Trophoblast cell (in vitro differentiated cells and primary cell): ENCODE data around the gene TTC24.

Experiments
- DNase-seq, 2 donors: peaks; one replicate each; pipeline ENCODE4 v3.0.0-alpha.2; 2016
- H2AFZ ChIP-seq: 2 replicates; pipeline ENCODE4 v1.6.1; 2013; ENCODE audit warnings: low read length, moderate library complexity, mild to moderate bottlenecking; ENCODE audit not compliant: insufficient read depth, poor library complexity
- H2AK5ac ChIP-seq: 2 replicates; pipeline ENCODE4 v1.6.1; 2013; ENCODE audit warnings: mild to moderate bottlenecking, low read length
- H2BK120ac ChIP-seq: 2 replicates; pipeline ENCODE4 v1.6.1; 2013; ENCODE audit warnings: low read length, mild to moderate bottlenecking, moderate library complexity; ENCODE audit not compliant: insufficient read depth, poor library complexity
- H2BK12ac ChIP-seq: 2 replicates; pipeline ENCODE4 v1.6.1; 2013; ENCODE audit warnings: mild to moderate bottlenecking, low read length, moderate library complexity
- H2BK5ac ChIP-seq: 2 replicates; pipeline ENCODE4 v1.6.1; 2013; ENCODE audit warnings: low read length, low read depth, moderate library complexity, mild to moderate bottlenecking; ENCODE audit not compliant: poor library complexity
- H3K14ac ChIP-seq: 2 replicates; pipeline ENCODE4 v1.6.1; 2013; ENCODE audit warnings: mild to moderate bottlenecking, low read length
- H3K18ac ChIP-seq: 2 replicates; pipeline ENCODE4 v1.6.1; 2013; ENCODE audit warnings: mild to moderate bottlenecking, low read length
- H3K23ac ChIP-seq: 2 replicates; pipeline ENCODE4 v1.6.1; 2013; ENCODE audit warnings: low read length
- H3K27ac ChIP-seq: 2 replicates; pipeline ENCODE4 v1.5.1; 2013; ENCODE audit warnings: low read depth, mild to moderate bottlenecking, inconsistent platforms, low read length, moderate library complexity
- H3K27me3 ChIP-seq: 2 replicates; pipeline ENCODE4 v1.6.1; 2013; ENCODE audit warnings: inconsistent platforms, mild to moderate bottlenecking, low read length, moderate library complexity; ENCODE audit not compliant: insufficient read depth
- H3K36me3 ChIP-seq, 2 experiments: 1 replicate in 1 of 2; 2 replicates in 1 of 2; pipeline ENCODE4 v1.6.1; 2013; ENCODE audit warnings: low read length in 2 of 2, mild to moderate bottlenecking in 2 of 2, moderate library complexity in 1 of 2; ENCODE audit not compliant: insufficient read depth in 2 of 2, control insufficient read depth in 1 of 2
- H3K4ac ChIP-seq: 2 replicates; pipeline ENCODE4 v1.6.1; 2013; ENCODE audit warnings: low read depth, mild to moderate bottlenecking, low read length, moderate library complexity
- H3K4me1 ChIP-seq, 2 experiments: 1 replicate in 1 of 2; 2 replicates in 1 of 2; pipeline ENCODE4 v1.6.1; 2013; ENCODE audit warnings: low read length in 2 of 2, mild to moderate bottlenecking in 2 of 2, moderate library complexity in 1 of 2; ENCODE audit not compliant: insufficient read depth in 2 of 2, control insufficient read depth in 1 of 2
- H3K4me2 ChIP-seq: 2 replicates; pipeline ENCODE4 v1.6.1; 2013; ENCODE audit warnings: inconsistent platforms, mild to moderate bottlenecking, low read length, moderate library complexity
- H3K4me3 ChIP-seq: 2 replicates; pipeline ENCODE4 v1.5.1; 2013; ENCODE audit warnings: mild to moderate bottlenecking, low read depth, low read length, inconsistent platforms
- H3K79me1 ChIP-seq: one replicate; pipeline ENCODE4 v1.6.1; 2013; ENCODE audit warnings: low read length
- H3K79me2 ChIP-seq: 2 replicates; pipeline ENCODE4 v1.6.1; 2013; ENCODE audit warnings: low read length, mild to moderate bottlenecking; ENCODE audit not compliant: control insufficient read depth, insufficient read depth, poor library complexity
- H3K9ac ChIP-seq: 2 replicates; pipeline ENCODE4 v1.6.1; 2013; ENCODE audit warnings: mild to moderate bottlenecking, low read length
- H3K9me3 ChIP-seq: 2 replicates; pipeline ENCODE4 v1.6.1; 2013; ENCODE audit warnings: low read depth, mild to moderate bottlenecking, control low read depth, inconsistent platforms, low read length; ENCODE audit not compliant: insufficient read depth
- H4K12ac ChIP-seq: 2 replicates; pipeline ENCODE4 v1.6.1; 2013; ENCODE audit warnings: low read depth, mild to moderate bottlenecking, low read length, moderate library complexity
- H4K8ac ChIP-seq: 2 replicates; pipeline ENCODE4 v1.6.1; 2013; ENCODE audit warnings: low read depth, mild to moderate bottlenecking, low read length, moderate library complexity
- H4K91ac ChIP-seq: one replicate; pipeline ENCODE4 v1.6.1; 2013; ENCODE audit warnings: low read depth, mild to moderate bottlenecking, low read length, moderate library complexity
- WGBS: extraction: QIAGEN DNeasy Blood & Tissue Kit; methylation state at CpG from one replicate; pipeline ENCODE4 v1.1.7; 2013; ENCODE audit warnings: missing lambda C conversion rate; ENCODE audit not compliant: insufficient read length, insufficient coverage; ENCODE audit errors: extremely low coverage; 5-methylcytosine and 5-hydroxymethylcytosine counted together

The TTC24 gene

DNA sequence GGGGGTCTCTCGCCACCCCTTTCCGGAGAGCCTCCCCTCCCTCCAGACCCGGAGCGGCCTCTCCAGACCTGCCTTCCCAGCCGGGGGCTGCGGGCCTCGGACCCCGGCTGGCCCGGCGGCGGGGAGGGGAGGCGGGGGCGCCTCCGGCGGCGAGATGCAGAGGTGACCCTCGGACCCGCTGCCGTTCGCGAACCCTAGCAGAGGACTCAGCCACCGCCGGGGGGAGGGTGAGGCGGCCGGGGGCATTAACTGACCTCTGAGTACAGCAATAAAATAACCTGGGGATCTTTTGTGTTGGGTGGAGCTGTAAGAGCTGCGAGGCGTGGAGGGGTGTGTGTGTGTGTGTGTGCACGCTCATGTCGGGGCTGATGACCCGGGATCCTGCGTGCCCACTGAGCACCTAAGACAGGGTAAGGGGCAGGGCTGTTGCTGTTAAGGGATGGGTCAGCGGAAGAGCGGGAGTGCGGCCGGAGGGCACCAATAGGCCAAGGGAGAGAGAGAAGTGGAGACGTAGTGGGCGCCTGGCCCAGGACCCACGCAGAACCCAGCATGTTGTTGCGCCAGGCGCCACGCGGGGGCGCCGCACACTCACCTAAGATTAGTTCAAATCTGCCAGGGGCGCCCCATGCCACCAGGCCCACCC, 46.0 kb downstream of the TTC24 start:
- Histone ChIP-seq H3K4me1 (peaks cover 4 to 5% of the 10 kb centered on the region in 2 experiments), H3K4me2 (peak overlapping the region; percentile 51), H4K91ac (no peak overlapping the region), H2BK5ac (no peak overlapping the region), H3K27me3 (peaks cover 30% of the 10 kb centered on the region), H3K4ac (no peak overlapping the region), H2BK12ac (no peak overlapping the region), H3K79me1 (no peaks in the 10 kb centered on the region), H3K79me2 (no peaks in the 10 kb centered on the region), H3K18ac (no peak overlapping the region), H2BK120ac (no peak overlapping the region), H4K12ac (no peak overlapping the region), H4K8ac (no peak overlapping the region), H3K9me3 (peaks cover 5% of the 10 kb centered on the region), H3K36me3 (no peaks in the 10 kb centered on the region), H2AK5ac (no peak overlapping the region), H2AFZ (no peak overlapping the region), H3K4me3 (no peak overlapping the region), H3K27ac (no peak overlapping the region), H3K9ac (no peak overlapping the region), H3K14ac (no peak overlapping the region), H3K23ac (no peak overlapping the region)
- peak; percentile 43 to 69 for DNase-seq
- no CpG with 5 or more reads among the region's 45 CpGs for WGBS

DNA sequence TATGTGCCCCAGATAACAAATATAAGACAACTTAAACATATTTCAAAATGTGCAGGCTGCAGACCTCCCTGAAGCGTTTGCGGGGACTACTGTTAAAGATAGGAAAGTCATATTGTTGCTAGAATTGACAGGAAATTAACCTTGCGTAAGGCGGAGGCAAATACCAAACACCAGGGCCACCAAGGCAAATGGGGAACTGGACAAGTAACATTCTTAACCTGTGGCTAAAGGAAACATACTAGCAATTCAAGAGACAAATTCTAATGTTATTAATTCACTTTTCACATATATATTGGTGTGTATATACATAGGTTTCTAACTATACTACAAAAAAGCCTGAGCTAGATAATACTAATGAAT, 46.5 kb downstream of the TTC24 start:
- H3K79me2 ChIP-seq: no peaks in the 10 kb centered on the region
- no peaks in the 10 kb centered on the region for H3K36me3 ChIP-seq
- H3K9ac ChIP-seq: no peak overlapping the region
- no peak overlapping the region for H2BK120ac ChIP-seq
- H3K27me3 ChIP-seq: peaks cover 30% of the 10 kb centered on the region
- no peak overlapping the region for H2AFZ ChIP-seq
- no peak overlapping the region for H2BK12ac ChIP-seq
- no peak overlapping the region for H4K8ac ChIP-seq
- no peak overlapping the region for H3K14ac ChIP-seq
- no peak overlapping the region for H2BK5ac ChIP-seq
- H3K18ac ChIP-seq: no peak overlapping the region
- H2AK5ac ChIP-seq: no peak overlapping the region
- H3K4me2 ChIP-seq: no peak overlapping the region
- no peak overlapping the region for H3K27ac ChIP-seq
- peak; percentile 27 to 68 for DNase-seq
- H3K4ac ChIP-seq: no peak overlapping the region
- H4K91ac ChIP-seq: no peak overlapping the region
- peaks cover 5% of the 10 kb centered on the region for H3K9me3 ChIP-seq
- H3K79me1 ChIP-seq: no peaks in the 10 kb centered on the region
- H4K12ac ChIP-seq: no peak overlapping the region
- WGBS: no CpG with 5 or more reads among the region's 4 CpGs
- H3K4me3 ChIP-seq: no peak overlapping the region
- H3K4me1 ChIP-seq: peaks cover 4 to 5% of the 10 kb centered on the region in 2 experiments
- H3K23ac ChIP-seq: no peak overlapping the region

GRCh38 chr1:156627313-156627880, 47.9 kb downstream of the TTC24 start:
- Histone ChIP-seq H4K8ac (no peak overlapping the region), H3K4me3 (no peak overlapping the region), H3K9ac (no peak overlapping the region), H3K27me3 (peaks cover 29% of the 10 kb centered on the region), H3K36me3 (no peaks in the 10 kb centered on the region), H3K27ac (no peak overlapping the region), H3K4me1 (peaks cover 4 to 5% of the 10 kb centered on the region in 2 experiments), H2BK12ac (no peak overlapping the region), H3K79me2 (no peaks in the 10 kb centered on the region), H4K12ac (no peak overlapping the region), H3K4me2 (no peak overlapping the region), H3K79me1 (no peaks in the 10 kb centered on the region), H2AFZ (no peak overlapping the region), H2BK120ac (no peak overlapping the region), H3K18ac (no peak overlapping the region), H3K9me3 (peaks cover 5% of the 10 kb centered on the region), H3K23ac (no peak overlapping the region), H3K14ac (no peak overlapping the region), H3K4ac (no peak overlapping the region), H4K91ac (no peak overlapping the region), H2AK5ac (no peak overlapping the region), H2BK5ac (no peak overlapping the region)
- WGBS: no CpG with 5 or more reads among the region's 2 CpGs
- DNase-seq: peak; percentile 44 to 91

DNA sequence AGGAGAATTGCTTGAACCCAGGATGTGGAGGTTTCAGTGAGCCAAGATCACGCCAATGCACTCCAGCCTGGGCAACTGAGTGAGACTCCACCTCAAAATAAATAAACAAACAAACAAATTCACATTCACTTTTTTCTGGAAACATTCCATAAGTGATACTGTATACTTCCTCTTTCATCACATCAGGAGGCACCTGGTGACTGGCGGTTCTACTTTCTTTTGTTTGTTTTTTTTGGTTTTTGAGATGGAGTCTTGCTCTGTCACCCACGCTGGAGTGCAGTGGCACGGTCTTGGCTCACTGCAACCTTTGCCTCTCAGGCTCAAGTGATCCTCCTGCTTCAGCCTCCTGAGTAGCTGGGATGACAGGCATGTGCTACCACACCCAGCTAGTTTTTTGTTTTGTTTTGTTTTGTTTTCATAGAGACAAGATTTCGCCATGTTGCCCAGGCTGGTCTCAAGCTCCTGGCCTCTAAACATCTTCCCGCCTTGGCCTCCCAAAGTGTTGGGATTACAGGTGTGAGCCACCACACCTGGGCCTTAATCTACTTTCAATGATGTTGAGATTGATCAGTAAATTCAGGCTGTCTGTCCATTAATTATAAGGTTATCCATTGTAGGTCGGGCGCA, 50.4 kb downstream of the TTC24 start:
- Histone ChIP-seq H3K4me1 (peaks cover 2 to 3% of the 10 kb centered on the region in 2 experiments), H3K4ac (no peak overlapping the region), H2BK12ac (no peak overlapping the region), H2BK5ac (no peak overlapping the region), H4K12ac (no peak overlapping the region), H3K79me2 (no peaks in the 10 kb centered on the region), H3K18ac (no peak overlapping the region), H3K9me3 (peaks cover 3% of the 10 kb centered on the region), H3K23ac (no peak overlapping the region), H3K14ac (no peak overlapping the region), H3K27me3 (peaks cover 8% of the 10 kb centered on the region), H2AFZ (no peak overlapping the region), H3K27ac (no peak overlapping the region), H3K4me2 (no peak overlapping the region), H3K36me3 (no peaks in the 10 kb centered on the region), H4K8ac (no peak overlapping the region), H3K4me3 (no peak overlapping the region), H2BK120ac (no peak overlapping the region), H3K79me1 (no peaks in the 10 kb centered on the region), H4K91ac (no peak overlapping the region), H3K9ac (no peak overlapping the region), H2AK5ac (no peak overlapping the region)
- WGBS: no CpG with 5 or more reads among the region's 8 CpGs
- peak; percentile 42 to 83 for DNase-seq
